RKO (cell line): Measurements from ENCODE around the gene UXS1.

Source experiments
- DNase-seq: peaks from one replicate; pipeline ENCODE4 v3.0.0-alpha.2; 2016; ENCODE audit warnings: low spot score

Gene UXS1

GRCh38 chr2:106189325-106189724, 4.8 kb downstream of the UXS1 start:
- DNase-seq, result no peak

- DNase-seq, result no peak
These were observed 6.7 kb downstream of the UXS1 start for GRCh38 chr2:106187273-106187891.

GRCh38 chr2:106185475-106186184, 8.5 kb downstream of the UXS1 start:
- no peak for DNase-seq

- DNase-seq, result no peak
These were observed 9.2 kb downstream of the UXS1 start for GRCh38 chr2:106184857-106185256.

GRCh38 chr2:106184394-106184793, 9.7 kb downstream of the UXS1 start:
- DNase-seq, result no peak

GRCh38 chr2:106183101-106183696, 10.9 kb downstream of the UXS1 start:
- no peak for DNase-seq

GRCh38 chr2:106181064-106181463, 13.0 kb downstream of the UXS1 start:
- no peak for DNase-seq

GRCh38 chr2:106180602-106181001, 13.5 kb downstream of the UXS1 start:
- no peak for DNase-seq

GRCh38 chr2:106178716-106179115, 15.4 kb downstream of the UXS1 start:
- no peak for DNase-seq

GRCh38 chr2:106177581-106177980, 16.5 kb downstream of the UXS1 start:
- no peak for DNase-seq

GRCh38 chr2:106176446-106177099, 17.5 kb downstream of the UXS1 start:
- no peak for DNase-seq

GRCh38 chr2:106175086-106175850, 18.8 kb downstream of the UXS1 start:
- DNase-seq, result no peak

GRCh38 chr2:106174056-106174455, 20.0 kb downstream of the UXS1 start:
- DNase-seq, result no peak

- DNase-seq, result no peak
These were observed 21.5 kb downstream of the UXS1 start for GRCh38 chr2:106172649-106173048.

- no peak for DNase-seq
These were observed 25.4 kb downstream of the UXS1 start for GRCh38 chr2:106168657-106169056.

GRCh38 chr2:106167067-106167466, 27.0 kb downstream of the UXS1 start:
- no peak for DNase-seq

GRCh38 chr2:106165561-106165960, 28.5 kb downstream of the UXS1 start:
- no peak for DNase-seq

- DNase-seq, result no peak
These were observed 29.1 kb downstream of the UXS1 start for GRCh38 chr2:106165029-106165428.

GRCh38 chr2:106163948-106164545, 30.1 kb downstream of the UXS1 start:
- DNase-seq, result no peak

- no peak for DNase-seq
These were observed 31.9 kb downstream of the UXS1 start for GRCh38 chr2:106161938-106162820.

- no peak for DNase-seq
These were observed 32.8 kb downstream of the UXS1 start for GRCh38 chr2:106161341-106161740.
